WI38 (cell line): ENCODE results near the gene FAM193A.
"Not testable (repeated sequence)": the region's sequence is repeated elsewhere in the genome, so short reads cannot be mapped to it uniquely, and the experiment has no call there.

Source experiments
- H3K4me3 ChIP-seq: 2 replicates; pipeline ENCODE4 v1.5.1; 2011; ENCODE audit warnings: low read depth, mild to moderate bottlenecking, control low read depth, low read length
- TF ChIP-seq, protein P1 (sequence below): IDR thresholded peaks from 2 replicates; pipeline ENCODE4 v1.5.1; 2012; ENCODE audit warnings: low read depth, mild to moderate bottlenecking, control low read depth, low read length

Gene FAM193A

GRCh38 chr4:2733001-2733843 lies 196.8 kb downstream of the FAM193A start:
- TF ChIP-seq, protein P1, sequence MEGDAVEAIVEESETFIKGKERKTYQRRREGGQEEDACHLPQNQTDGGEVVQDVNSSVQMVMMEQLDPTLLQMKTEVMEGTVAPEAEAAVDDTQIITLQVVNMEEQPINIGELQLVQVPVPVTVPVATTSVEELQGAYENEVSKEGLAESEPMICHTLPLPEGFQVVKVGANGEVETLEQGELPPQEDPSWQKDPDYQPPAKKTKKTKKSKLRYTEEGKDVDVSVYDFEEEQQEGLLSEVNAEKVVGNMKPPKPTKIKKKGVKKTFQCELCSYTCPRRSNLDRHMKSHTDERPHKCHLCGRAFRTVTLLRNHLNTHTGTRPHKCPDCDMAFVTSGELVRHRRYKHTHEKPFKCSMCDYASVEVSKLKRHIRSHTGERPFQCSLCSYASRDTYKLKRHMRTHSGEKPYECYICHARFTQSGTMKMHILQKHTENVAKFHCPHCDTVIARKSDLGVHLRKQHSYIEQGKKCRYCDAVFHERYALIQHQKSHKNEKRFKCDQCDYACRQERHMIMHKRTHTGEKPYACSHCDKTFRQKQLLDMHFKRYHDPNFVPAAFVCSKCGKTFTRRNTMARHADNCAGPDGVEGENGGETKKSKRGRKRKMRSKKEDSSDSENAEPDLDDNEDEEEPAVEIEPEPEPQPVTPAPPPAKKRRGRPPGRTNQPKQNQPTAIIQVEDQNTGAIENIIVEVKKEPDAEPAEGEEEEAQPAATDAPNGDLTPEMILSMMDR = no peak
- H3K4me3 ChIP-seq = no peak overlapping the region

DNA sequence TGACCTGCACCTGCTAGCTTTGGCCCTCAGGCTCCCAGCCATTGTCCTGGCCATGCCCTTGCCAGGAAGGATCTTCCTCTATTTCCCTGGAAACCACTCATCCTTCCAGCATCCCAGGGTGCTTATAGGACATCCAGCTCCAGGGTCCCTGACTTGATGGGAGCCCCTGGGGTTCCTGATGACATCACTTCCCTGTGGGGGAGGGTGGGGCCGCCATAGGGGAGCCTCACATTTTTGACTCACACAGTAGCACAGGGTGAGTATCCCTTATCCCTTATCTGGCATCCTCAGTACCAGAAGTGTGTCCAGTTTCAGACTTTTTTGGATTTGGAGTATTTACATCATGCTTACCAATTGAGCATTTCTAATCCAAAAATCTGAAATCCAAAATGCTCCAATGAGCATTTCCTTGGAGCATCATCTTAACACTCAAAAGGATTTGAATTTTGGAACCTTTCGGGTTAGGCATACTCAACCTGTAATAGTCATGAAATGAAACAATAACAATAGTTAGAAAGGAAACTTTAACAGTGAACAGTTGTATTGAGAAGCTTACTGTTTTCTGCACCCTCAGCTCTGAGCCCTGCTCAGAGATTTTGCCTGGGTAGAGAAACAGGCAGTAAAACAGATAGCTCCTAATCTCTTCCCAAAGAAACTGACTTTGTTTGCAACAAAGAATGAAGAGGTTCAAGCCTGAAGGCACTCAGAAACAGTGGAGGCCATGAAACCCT lies 197.6 kb downstream of the FAM193A start:
- H3K4me3 ChIP-seq = no peak overlapping the region
- TF ChIP-seq, protein P1 = no peak

DNA sequence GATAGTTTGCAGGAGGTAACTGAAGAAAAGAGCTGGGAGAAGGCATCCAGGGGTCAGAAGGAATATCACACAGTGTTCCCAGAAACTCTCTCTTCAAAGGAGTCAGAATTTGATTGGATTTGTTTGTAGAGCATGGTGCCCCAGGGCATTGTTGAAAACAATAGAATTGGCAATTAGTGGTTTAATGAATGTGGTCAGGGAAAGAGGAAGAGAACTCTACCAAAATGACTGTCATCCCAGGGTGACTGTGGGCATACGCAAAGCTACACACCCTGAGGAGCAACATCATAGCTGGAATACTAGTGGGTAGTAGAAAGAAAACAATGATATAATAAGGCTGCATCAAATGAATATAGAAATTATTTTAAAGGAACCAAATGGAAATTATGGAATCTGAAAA lies 198.2 kb downstream of the FAM193A start:
- no peak overlapping the region for H3K4me3 ChIP-seq
- TF ChIP-seq, protein P1 = no peak

DNA sequence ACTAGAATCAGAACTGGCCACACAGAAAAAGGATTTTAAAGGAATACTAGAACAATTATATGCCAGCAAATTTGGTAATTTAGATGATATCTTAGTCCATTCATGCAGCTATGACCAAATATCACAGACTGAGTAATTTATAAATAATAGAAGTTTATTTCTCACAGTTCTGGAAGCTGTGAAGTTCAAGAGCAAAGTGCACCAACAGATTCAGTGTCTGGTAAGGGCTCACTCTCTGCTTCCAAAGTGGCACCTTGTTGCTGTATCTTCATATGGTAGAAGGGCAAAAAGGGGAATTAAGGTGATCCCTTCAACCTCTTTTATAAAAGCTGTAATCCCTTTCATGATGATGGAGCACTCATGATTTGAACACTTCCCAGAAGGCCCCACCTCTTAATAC lies 199.4 kb downstream of the FAM193A start:
- no peak overlapping the region for H3K4me3 ChIP-seq

GRCh38 chr4:2738296-2738695 lies 201.8 kb downstream of the FAM193A start:
- not testable (repeated sequence) for H3K4me3 ChIP-seq

More for the DNA sequence above, 199.4 kb downstream of the FAM193A start:
- TF ChIP-seq, protein P1 = no peak

DNA sequence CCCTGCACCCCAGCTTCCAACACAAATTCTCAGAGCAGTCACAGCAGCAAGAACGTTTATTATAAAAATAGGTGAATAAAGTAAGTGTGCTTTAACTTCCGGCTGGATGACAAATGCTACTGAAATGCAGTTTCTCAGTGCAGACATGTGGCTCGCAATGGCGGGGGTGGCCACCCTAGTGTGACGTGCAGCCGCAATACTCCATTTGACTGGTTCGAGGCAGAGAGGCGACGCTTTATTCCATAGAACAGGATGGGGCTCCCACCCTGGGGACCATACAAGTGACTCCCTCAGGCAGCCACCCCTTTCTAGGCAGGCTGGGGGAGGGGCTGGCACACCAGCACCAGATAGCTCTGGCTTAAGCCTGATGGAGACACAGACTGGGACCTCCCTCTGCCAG lies 205.2 kb downstream of the FAM193A start:
- TF ChIP-seq, protein P1 = no peak
- no peak overlapping the region for H3K4me3 ChIP-seq

GRCh38 chr4:2742081-2742822 lies 205.8 kb downstream of the FAM193A start:
- TF ChIP-seq, protein P1 = no peak
- H3K4me3 ChIP-seq = no peak overlapping the region
